Peyer's patch (tissue), 4 donors: ENCODE measurements around the gene DALRD3. TPM values are rescaled to one million over a fixed set of nuclear protein-coding genes. Genes with fewer than 3 reads are reported as not detected.

Source experiments
- DNase-seq, 3 donors: peaks; one replicate each; pipeline ENCODE4 v3.0.0-alpha.2; 2017 to 2019
- H3K27ac ChIP-seq, 4 donors: fragments of 200-600 bp; sonication (generic); one replicate each; pipeline ENCODE4 v1.5.1; 2016 to 2019
- H3K27me3 ChIP-seq, 2 donors: fragments of 200-600 bp; sonication (generic); one replicate each; pipeline ENCODE4 v1.5.1; 2019
- H3K36me3 ChIP-seq, 3 donors: fragments of 200-600 bp; sonication (generic); one replicate each; pipeline ENCODE4 v1.5.1; 2016 to 2019
- H3K4me1 ChIP-seq, 4 donors: fragments of 200-600 bp; sonication (generic); one replicate each; pipeline ENCODE4 v1.5.1; 2016 to 2019
- H3K4me3 ChIP-seq, 4 donors: fragments of 200-600 bp; sonication (generic); 1 replicate in 3 of 4; 2 replicates in 1 of 4; pipeline ENCODE4 v1.5.1; 2016 to 2019; ENCODE audit warnings: mild to moderate bottlenecking in 1 of 4
- H3K9me3 ChIP-seq, 4 donors: fragments of 200-600 bp; sonication (generic); one replicate each; pipeline ENCODE4 v1.5.1; 2016 to 2019; ENCODE audit warnings: mild to moderate bottlenecking in 1 of 4
- CTCF ChIP-seq, 6 experiments: fragments of 450-650 bp in 4 of 6; fragments of 200-600 bp in 2 of 6; sonication (generic) in 1 of 6; IDR thresholded peaks; one replicate each; pipeline ENCODE4 v1.5.1; 2017 to 2019; ENCODE audit warnings: antibody characterized with exemption in 6 of 6, mild to moderate bottlenecking in 3 of 6, moderate library complexity in 1 of 6
- POLR2A ChIP-seq, 2 donors: fragments of 450-650 bp; IDR thresholded peaks; one replicate each; pipeline ENCODE4 v1.5.1; 2017; ENCODE audit warnings: antibody characterized with exemption in 2 of 2, mild to moderate bottlenecking in 2 of 2, moderate library complexity in 2 of 2
- total RNA-seq, 4 donors: library from RNA; depleted of rRNA; stranded (reverse); fragments of >200 nt; gene quantifications; one replicate each; pipeline ENCODE4 v1.1.0, GENCODE V29; 2016

Gene DALRD3
- total RNA-seq, 4 donors from 2014 or later = 31.4 to 49.5 (median 33.1) TPM

GRCh38 chr3:49028673-49029562 is 10.5 kb upstream of the DALRD3 start, which contains the start of gene IMPDH2:
Gene IMPDH2 (minus strand): TSS chr3:49029398. CDS start chr3:49029350, 48 bp downstream.
- H3K27ac ChIP-seq = peak within 1 kb of the TSS; percentile 82 to 93 (median 90)
- H3K27me3 ChIP-seq = no peaks in the 10 kb centered on the region
- DNase-seq = peak; percentile 93 to 97 (median 95)
- no peaks in the 10 kb centered on the region for H3K9me3 ChIP-seq
- H3K4me3 ChIP-seq = peak within 1 kb of the TSS; percentile 52 to 74 (median 61)
- TF ChIP-seq CTCF (IDR thresholded peaks at IDR 0.05) = peak in 4 of 6 experiments; percentile 15 to 36 (median 18)
- TF ChIP-seq POLR2A (IDR thresholded peaks at IDR 0.05) = peak; percentile 95 to 98
- H3K4me1 ChIP-seq = peaks cover 0 to 15% (median 6%) of the 10 kb centered on the region in 4 donors
- H3K36me3 ChIP-seq = peaks cover 0 to 63% (median 0%) of the 10 kb centered on the region in 3 donors

GRCh38 chr3:49028298-49028672 is 9.9 kb upstream of the DALRD3 start:
- no peak for DNase-seq
- no peak for TF ChIP-seq CTCF (IDR thresholded peaks at IDR 0.05)
- no peak for TF ChIP-seq POLR2A (IDR thresholded peaks at IDR 0.05)
- H3K4me3 ChIP-seq = peak overlapping the region; percentile 52 to 74 (median 61)
- no peaks in the 10 kb centered on the region for H3K27me3 ChIP-seq
- peaks cover 0 to 17% (median 6%) of the 10 kb centered on the region in 4 donors for H3K4me1 ChIP-seq
- H3K9me3 ChIP-seq = no peaks in the 10 kb centered on the region
- H3K36me3 ChIP-seq = peaks cover 0 to 64% (median 0%) of the 10 kb centered on the region in 3 donors
- H3K27ac ChIP-seq = peak overlapping the region; percentile 82 to 93 (median 90)

GRCh38 chr3:49027634-49028033 is 9.3 kb upstream of the DALRD3 start:
- no peak overlapping the region for H3K27ac ChIP-seq

GRCh38 chr3:49026536-49026935 is 8.2 kb upstream of the DALRD3 start:
- DNase-seq = no peak
- Histone ChIP-seq H3K27ac (no peak overlapping the region), H3K9me3 (no peaks in the 10 kb centered on the region), H3K36me3 (peaks cover 0 to 49% (median 0%) of the 10 kb centered on the region in 3 donors), H3K4me3 (no peak overlapping the region), H3K4me1 (peaks cover 0 to 25% (median 14%) of the 10 kb centered on the region in 4 donors), H3K27me3 (no peaks in the 10 kb centered on the region)
- no peak for TF ChIP-seq CTCF (IDR thresholded peaks at IDR 0.05)
- TF ChIP-seq POLR2A (IDR thresholded peaks at IDR 0.05) = no peak

More at GRCh38 chr3:49027634-49028033, 9.3 kb upstream of the DALRD3 start:
- Histone ChIP-seq H3K4me3 (no peak overlapping the region), H3K9me3 (no peaks in the 10 kb centered on the region), H3K27me3 (no peaks in the 10 kb centered on the region), H3K4me1 (peaks cover 0 to 24% (median 12%) of the 10 kb centered on the region in 4 donors), H3K36me3 (peaks cover 0 to 60% (median 0%) of the 10 kb centered on the region in 3 donors)
- no peak for TF ChIP-seq CTCF (IDR thresholded peaks at IDR 0.05)
- no peak for TF ChIP-seq POLR2A (IDR thresholded peaks at IDR 0.05)
- no peak for DNase-seq

GRCh38 chr3:49025793-49026520 is 7.6 kb upstream of the DALRD3 start:
- DNase-seq = no peak
- TF ChIP-seq CTCF (IDR thresholded peaks at IDR 0.05) = no peak
- TF ChIP-seq POLR2A (IDR thresholded peaks at IDR 0.05) = no peak
- no peaks in the 10 kb centered on the region for H3K27me3 ChIP-seq
- no peaks in the 10 kb centered on the region for H3K9me3 ChIP-seq
- H3K4me3 ChIP-seq = no peak overlapping the region
- peaks cover 0 to 43% (median 0%) of the 10 kb centered on the region in 3 donors for H3K36me3 ChIP-seq
- peaks cover 0 to 25% (median 14%) of the 10 kb centered on the region in 4 donors for H3K4me1 ChIP-seq
- H3K27ac ChIP-seq = no peak overlapping the region
